Measurements from ENCODE around the gene ATG10.

DNA sequence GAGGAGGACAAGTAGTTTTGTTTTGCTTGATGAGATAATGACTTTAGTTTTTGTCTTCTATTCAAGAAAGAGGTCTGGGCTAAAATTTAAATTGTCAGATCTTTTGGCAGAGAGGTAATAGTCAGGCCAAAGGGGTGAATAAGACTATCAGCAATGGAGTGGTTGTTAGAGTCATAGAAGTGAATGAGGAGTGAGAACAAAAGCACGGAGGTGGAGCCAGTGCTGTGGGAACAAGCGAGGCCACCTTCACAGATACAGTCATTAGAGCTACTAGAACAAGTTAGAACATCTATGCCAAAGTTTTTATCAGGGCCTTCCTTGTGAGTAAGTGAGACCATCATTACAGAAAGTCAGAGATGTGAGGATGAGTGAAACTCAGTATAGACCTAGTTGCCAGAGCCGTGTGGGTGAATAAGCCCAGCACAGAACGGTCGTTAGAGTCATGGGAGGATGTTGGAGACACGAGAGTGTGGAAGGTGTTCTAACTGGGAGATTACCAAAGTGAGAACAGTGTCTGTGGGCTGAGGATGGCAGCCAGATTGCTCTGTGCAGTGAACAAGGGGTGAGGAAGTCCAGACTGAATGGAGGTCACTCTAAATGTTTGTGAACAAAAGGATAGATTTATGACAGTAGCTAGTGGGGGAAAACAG is 171.2 kb downstream of the ATG10 start:
- TF ChIP-seq, protein P1, sequence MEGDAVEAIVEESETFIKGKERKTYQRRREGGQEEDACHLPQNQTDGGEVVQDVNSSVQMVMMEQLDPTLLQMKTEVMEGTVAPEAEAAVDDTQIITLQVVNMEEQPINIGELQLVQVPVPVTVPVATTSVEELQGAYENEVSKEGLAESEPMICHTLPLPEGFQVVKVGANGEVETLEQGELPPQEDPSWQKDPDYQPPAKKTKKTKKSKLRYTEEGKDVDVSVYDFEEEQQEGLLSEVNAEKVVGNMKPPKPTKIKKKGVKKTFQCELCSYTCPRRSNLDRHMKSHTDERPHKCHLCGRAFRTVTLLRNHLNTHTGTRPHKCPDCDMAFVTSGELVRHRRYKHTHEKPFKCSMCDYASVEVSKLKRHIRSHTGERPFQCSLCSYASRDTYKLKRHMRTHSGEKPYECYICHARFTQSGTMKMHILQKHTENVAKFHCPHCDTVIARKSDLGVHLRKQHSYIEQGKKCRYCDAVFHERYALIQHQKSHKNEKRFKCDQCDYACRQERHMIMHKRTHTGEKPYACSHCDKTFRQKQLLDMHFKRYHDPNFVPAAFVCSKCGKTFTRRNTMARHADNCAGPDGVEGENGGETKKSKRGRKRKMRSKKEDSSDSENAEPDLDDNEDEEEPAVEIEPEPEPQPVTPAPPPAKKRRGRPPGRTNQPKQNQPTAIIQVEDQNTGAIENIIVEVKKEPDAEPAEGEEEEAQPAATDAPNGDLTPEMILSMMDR (IDR thresholded peaks at IDR 0.05; ENCODE audit: low read depth, low read length), result no peak
- no peak for TF ChIP-seq POLR2A (IDR thresholded peaks at IDR 0.05; ENCODE audit: extremely low read depth, insufficient read length)
